ENCODE measurements around the gene NUDCD3.

Gene NUDCD3

GRCh38 chr7:44368885-44369284, 121.6 kb downstream of the NUDCD3 start:
- Histone ChIP-seq H3K27ac (ENCODE audit: low read depth in 2 of 2, low read length in 2 of 2) (no peak overlapping the region), H3K9me3 (ENCODE audit: control insufficient read depth in 2 of 2, low read length in 2 of 2) (no peaks in the 10 kb centered on the region), H3K4me3 (ENCODE audit: low read length in 2 of 2) (no peak overlapping the region), H3K9ac (ENCODE audit: low read depth in 1 of 2, low read length in 2 of 2) (no peak overlapping the region), H3K36me3 (ENCODE audit: control insufficient read depth in 2 of 2, insufficient read depth in 2 of 2, low read length in 2 of 2) (no peaks in the 10 kb centered on the region), H3K4me1 (ENCODE audit: control insufficient read depth in 2 of 2, insufficient read depth in 2 of 2, low read length in 2 of 2) (no peaks in the 10 kb centered on the region), H3K27me3 (ENCODE audit: control insufficient read depth in 2 of 2, insufficient read depth in 2 of 2, low read length in 2 of 2) (peaks cover 7 to 9% of the 10 kb centered on the region in 2 donors)

DNA sequence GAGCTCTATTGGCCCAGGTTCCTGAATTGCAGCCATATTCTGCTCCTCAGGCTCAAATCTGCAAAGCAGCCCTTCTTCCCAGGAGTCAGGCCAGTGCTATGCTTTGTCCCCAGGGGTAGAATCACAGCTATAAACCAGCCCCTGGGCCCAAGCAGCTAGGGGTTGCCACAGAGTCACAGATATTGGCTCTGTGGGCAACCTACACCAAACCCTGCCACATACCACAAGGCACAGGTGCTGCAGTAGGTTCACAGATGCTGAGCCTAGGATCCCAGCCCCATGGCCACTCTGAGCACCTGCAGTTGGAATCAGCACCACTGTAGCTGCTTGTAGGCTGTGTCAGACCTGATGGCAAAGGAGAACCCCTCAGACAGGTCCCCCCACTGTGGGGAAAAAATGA, 122.0 kb downstream of the NUDCD3 start:
- Histone ChIP-seq H3K36me3 (ENCODE audit: control insufficient read depth in 2 of 2, insufficient read depth in 2 of 2, low read length in 2 of 2) (no peaks in the 10 kb centered on the region), H3K4me3 (ENCODE audit: low read length in 2 of 2) (no peak overlapping the region), H3K27me3 (ENCODE audit: control insufficient read depth in 2 of 2, insufficient read depth in 2 of 2, low read length in 2 of 2) (peaks cover 7 to 9% of the 10 kb centered on the region in 2 donors), H3K4me1 (ENCODE audit: control insufficient read depth in 2 of 2, insufficient read depth in 2 of 2, low read length in 2 of 2) (no peaks in the 10 kb centered on the region), H3K9ac (ENCODE audit: low read depth in 1 of 2, low read length in 2 of 2) (no peak overlapping the region), H3K9me3 (ENCODE audit: control insufficient read depth in 2 of 2, low read length in 2 of 2) (no peaks in the 10 kb centered on the region), H3K27ac (ENCODE audit: low read depth in 2 of 2, low read length in 2 of 2) (no peak overlapping the region)

- H3K27ac ChIP-seq (ENCODE audit: low read depth in 2 of 2, low read length in 2 of 2), result no peak overlapping the region
- H3K9me3 ChIP-seq (ENCODE audit: control insufficient read depth in 2 of 2, low read length in 2 of 2), result no peaks in the 10 kb centered on the region
- no peak overlapping the region for H3K4me3 ChIP-seq (ENCODE audit: low read length in 2 of 2)
- no peaks in the 10 kb centered on the region for H3K4me1 ChIP-seq (ENCODE audit: control insufficient read depth in 2 of 2, insufficient read depth in 2 of 2, low read length in 2 of 2)
- peaks cover 6 to 7% of the 10 kb centered on the region in 2 donors for H3K27me3 ChIP-seq (ENCODE audit: control insufficient read depth in 2 of 2, insufficient read depth in 2 of 2, low read length in 2 of 2)
- no peaks in the 10 kb centered on the region for H3K36me3 ChIP-seq (ENCODE audit: control insufficient read depth in 2 of 2, insufficient read depth in 2 of 2, low read length in 2 of 2)
- H3K9ac ChIP-seq (ENCODE audit: low read depth in 1 of 2, low read length in 2 of 2), result no peak overlapping the region
Observed at GRCh38 chr7:44367475-44368043, 122.9 kb downstream of the NUDCD3 start.

DNA sequence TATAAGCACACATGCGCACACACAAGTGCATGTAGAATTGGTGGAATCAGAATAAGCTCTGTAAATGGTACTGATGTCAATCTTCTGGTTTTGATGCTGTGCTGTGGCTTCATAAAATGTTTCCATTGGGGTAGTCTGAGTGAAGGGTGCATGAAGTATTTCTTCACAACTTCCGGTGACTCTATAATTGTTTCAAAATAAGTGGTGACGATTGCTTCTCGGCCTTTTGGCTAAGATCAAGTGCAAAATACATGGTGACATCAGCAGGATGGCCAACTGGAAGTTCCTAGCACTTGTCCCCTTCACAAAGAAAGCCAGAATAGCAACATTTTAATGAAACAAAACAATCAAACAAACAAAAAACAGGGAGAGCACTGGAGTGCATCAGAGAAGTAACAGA, 123.5 kb downstream of the NUDCD3 start:
- Histone ChIP-seq H3K4me3 (ENCODE audit: low read length in 2 of 2) (no peak overlapping the region), H3K27me3 (ENCODE audit: control insufficient read depth in 2 of 2, insufficient read depth in 2 of 2, low read length in 2 of 2) (peaks cover 6 to 7% of the 10 kb centered on the region in 2 donors), H3K9ac (ENCODE audit: low read depth in 1 of 2, low read length in 2 of 2) (no peak overlapping the region), H3K27ac (ENCODE audit: low read depth in 2 of 2, low read length in 2 of 2) (no peak overlapping the region), H3K9me3 (ENCODE audit: control insufficient read depth in 2 of 2, low read length in 2 of 2) (no peaks in the 10 kb centered on the region), H3K4me1 (ENCODE audit: control insufficient read depth in 2 of 2, insufficient read depth in 2 of 2, low read length in 2 of 2) (no peaks in the 10 kb centered on the region), H3K36me3 (ENCODE audit: control insufficient read depth in 2 of 2, insufficient read depth in 2 of 2, low read length in 2 of 2) (no peaks in the 10 kb centered on the region)

- Histone ChIP-seq H3K27ac (ENCODE audit: low read depth in 2 of 2, low read length in 2 of 2) (no peak overlapping the region), H3K9me3 (ENCODE audit: control insufficient read depth in 2 of 2, low read length in 2 of 2) (no peaks in the 10 kb centered on the region)
Observed at GRCh38 chr7:44353668-44354067, 136.8 kb downstream of the NUDCD3 start.

DNA sequence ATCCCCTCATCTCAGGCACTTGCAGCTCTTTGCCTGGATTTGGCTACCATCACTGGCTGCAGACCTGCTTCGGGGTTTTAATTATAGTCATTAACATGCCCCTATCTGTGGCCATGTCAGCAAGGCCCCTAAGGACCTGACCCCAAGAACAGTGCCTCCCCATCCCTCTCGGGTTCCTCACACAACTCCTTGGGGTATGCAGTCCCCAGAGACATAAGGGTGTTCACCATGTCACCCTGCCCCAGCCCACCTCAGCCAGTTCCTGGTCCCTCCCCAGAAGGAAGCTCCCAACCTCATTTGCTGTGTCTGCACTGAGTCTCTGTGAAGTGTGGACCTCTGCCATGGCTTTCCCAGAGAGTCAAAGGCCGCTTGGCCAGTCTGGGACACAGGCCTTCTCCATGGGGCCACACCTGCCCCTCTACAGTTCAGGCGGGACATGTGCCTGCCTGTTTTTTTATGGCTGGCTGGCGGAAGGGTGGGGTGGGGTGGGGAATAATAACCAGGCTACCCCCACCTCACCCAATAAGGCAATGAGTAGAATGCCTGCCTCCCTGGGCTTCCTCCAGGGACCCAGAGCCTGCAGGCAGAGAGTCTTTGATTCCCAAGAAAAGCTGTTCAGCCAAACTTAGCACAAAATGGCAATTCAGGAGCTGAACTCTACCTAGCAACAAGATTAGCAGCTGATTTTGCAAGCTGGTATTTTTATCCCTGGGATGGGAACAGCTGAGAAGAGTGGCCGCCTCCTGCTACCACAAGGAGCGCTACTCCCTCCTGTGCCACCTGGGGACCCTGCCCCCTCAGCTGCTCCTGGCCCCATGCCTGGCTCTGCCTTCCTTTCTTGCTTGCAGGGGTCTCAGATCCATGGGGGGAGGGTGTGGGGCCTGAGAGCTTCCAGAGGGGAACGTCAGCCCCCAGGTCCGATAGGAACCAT, 141.3 kb downstream of the NUDCD3 start:
- H3K9ac ChIP-seq (ENCODE audit: low read depth in 1 of 2, low read length in 2 of 2), result no peak overlapping the region
- H3K36me3 ChIP-seq (ENCODE audit: control insufficient read depth in 2 of 2, insufficient read depth in 2 of 2, low read length in 2 of 2), result no peaks in the 10 kb centered on the region
- H3K27ac ChIP-seq (ENCODE audit: low read depth in 2 of 2, low read length in 2 of 2), result no peak overlapping the region
- H3K4me3 ChIP-seq (ENCODE audit: low read length in 2 of 2), result no peak overlapping the region
- peaks cover 0 to 3% of the 10 kb centered on the region in 2 donors for H3K27me3 ChIP-seq (ENCODE audit: control insufficient read depth in 2 of 2, insufficient read depth in 2 of 2, low read length in 2 of 2)
- no peaks in the 10 kb centered on the region for H3K9me3 ChIP-seq (ENCODE audit: control insufficient read depth in 2 of 2, low read length in 2 of 2)
- H3K4me1 ChIP-seq (ENCODE audit: control insufficient read depth in 2 of 2, insufficient read depth in 2 of 2, low read length in 2 of 2), result no peaks in the 10 kb centered on the region

More at GRCh38 chr7:44353668-44354067, 136.8 kb downstream of the NUDCD3 start:
- no peak overlapping the region for H3K9ac ChIP-seq (ENCODE audit: low read depth in 1 of 2, low read length in 2 of 2)
- no peaks in the 10 kb centered on the region for H3K36me3 ChIP-seq (ENCODE audit: control insufficient read depth in 2 of 2, insufficient read depth in 2 of 2, low read length in 2 of 2)
- no peak overlapping the region for H3K4me3 ChIP-seq (ENCODE audit: low read length in 2 of 2)
- H3K4me1 ChIP-seq (ENCODE audit: control insufficient read depth in 2 of 2, insufficient read depth in 2 of 2, low read length in 2 of 2), result no peaks in the 10 kb centered on the region
- no peaks in the 10 kb centered on the region for H3K27me3 ChIP-seq (ENCODE audit: control insufficient read depth in 2 of 2, insufficient read depth in 2 of 2, low read length in 2 of 2)

DNA sequence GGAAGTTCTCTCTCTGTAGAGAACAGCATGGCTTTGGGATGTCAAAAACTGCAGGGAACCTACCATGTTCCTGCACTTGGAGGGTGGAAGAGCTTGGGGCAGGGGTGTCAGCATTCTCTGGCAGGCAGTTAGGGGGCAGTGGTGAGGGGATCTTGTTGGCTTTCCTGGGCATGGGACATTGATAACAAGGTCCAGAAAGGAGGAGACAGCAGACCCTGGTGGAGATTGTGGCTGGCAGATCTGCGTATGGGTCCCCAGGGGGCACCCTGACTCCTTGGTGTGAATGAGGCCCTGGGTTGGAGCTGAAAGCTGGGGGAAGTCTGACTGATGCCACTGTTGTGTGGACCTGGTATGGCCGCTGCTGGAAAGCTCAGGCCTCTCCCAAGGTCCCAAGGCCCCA, 142.2 kb downstream of the NUDCD3 start:
- Histone ChIP-seq H3K9me3 (ENCODE audit: control insufficient read depth in 2 of 2, low read length in 2 of 2) (no peaks in the 10 kb centered on the region), H3K27me3 (ENCODE audit: control insufficient read depth in 2 of 2, insufficient read depth in 2 of 2, low read length in 2 of 2) (peaks cover 0 to 3% of the 10 kb centered on the region in 2 donors), H3K9ac (ENCODE audit: low read depth in 1 of 2, low read length in 2 of 2) (no peak overlapping the region), H3K4me1 (ENCODE audit: control insufficient read depth in 2 of 2, insufficient read depth in 2 of 2, low read length in 2 of 2) (no peaks in the 10 kb centered on the region), H3K36me3 (ENCODE audit: control insufficient read depth in 2 of 2, insufficient read depth in 2 of 2, low read length in 2 of 2) (no peaks in the 10 kb centered on the region), H3K4me3 (ENCODE audit: low read length in 2 of 2) (no peak overlapping the region), H3K27ac (ENCODE audit: low read depth in 2 of 2, low read length in 2 of 2) (no peak overlapping the region)

DNA sequence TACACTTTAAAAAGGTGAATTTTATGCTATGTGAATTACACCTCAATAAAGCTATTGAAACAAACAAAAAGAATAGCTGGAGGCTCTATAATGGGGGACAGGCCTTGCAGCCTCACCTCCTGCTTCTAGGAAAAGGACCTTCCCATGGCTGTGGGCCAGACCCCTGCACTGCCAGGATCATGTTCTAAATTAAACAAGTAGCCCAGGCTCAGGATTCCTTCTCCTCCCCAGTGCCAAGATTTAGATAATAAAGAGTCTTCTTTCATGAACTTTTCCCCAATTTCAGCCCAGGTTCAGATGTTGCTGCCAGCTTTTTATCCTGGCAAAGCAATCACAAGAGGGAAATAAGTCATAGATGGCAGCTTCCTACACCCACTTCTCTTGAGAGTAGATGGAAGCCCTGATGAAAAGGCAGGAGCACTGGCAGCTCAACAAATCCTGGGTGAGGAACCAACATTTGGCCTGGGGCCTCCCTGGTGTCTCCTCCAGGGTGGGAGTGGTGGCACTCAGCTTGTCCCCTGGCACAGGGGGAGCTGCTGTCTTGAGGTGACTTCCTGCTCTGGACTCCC, 142.8 kb downstream of the NUDCD3 start:
- no peaks in the 10 kb centered on the region for H3K36me3 ChIP-seq (ENCODE audit: control insufficient read depth in 2 of 2, insufficient read depth in 2 of 2, low read length in 2 of 2)
- H3K27ac ChIP-seq (ENCODE audit: low read depth in 2 of 2, low read length in 2 of 2), result no peak overlapping the region
- no peaks in the 10 kb centered on the region for H3K4me1 ChIP-seq (ENCODE audit: control insufficient read depth in 2 of 2, insufficient read depth in 2 of 2, low read length in 2 of 2)
- H3K4me3 ChIP-seq (ENCODE audit: low read length in 2 of 2), result no peak overlapping the region
- H3K9me3 ChIP-seq (ENCODE audit: control insufficient read depth in 2 of 2, low read length in 2 of 2), result no peaks in the 10 kb centered on the region
- peaks cover 0 to 3% of the 10 kb centered on the region in 2 donors for H3K27me3 ChIP-seq (ENCODE audit: control insufficient read depth in 2 of 2, insufficient read depth in 2 of 2, low read length in 2 of 2)
- H3K9ac ChIP-seq (ENCODE audit: low read depth in 1 of 2, low read length in 2 of 2), result no peak overlapping the region

DNA sequence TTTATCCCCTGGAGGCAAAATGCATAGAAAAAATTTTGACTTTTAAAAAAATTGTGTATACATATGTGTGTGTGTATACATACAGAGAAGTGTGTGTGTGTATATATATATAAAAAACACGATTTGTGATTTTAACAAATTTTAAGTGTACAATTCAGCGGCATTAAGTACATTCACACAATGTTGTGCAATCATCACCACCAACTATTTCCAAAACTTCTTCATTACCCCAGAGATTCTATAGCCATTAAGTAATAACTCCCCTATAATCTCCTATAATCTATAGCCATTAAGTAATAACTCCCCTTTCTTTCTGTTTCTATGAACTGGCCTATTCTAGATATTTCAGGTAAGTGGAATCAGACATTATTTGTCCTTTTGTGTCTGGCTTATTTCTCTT, 144.4 kb downstream of the NUDCD3 start:
- no peaks in the 10 kb centered on the region for H3K4me1 ChIP-seq (ENCODE audit: control insufficient read depth in 2 of 2, insufficient read depth in 2 of 2, low read length in 2 of 2)
- no peak overlapping the region for H3K9ac ChIP-seq (ENCODE audit: low read depth in 1 of 2, low read length in 2 of 2)
- H3K27me3 ChIP-seq (ENCODE audit: control insufficient read depth in 2 of 2, insufficient read depth in 2 of 2, low read length in 2 of 2), result peaks cover 0 to 3% of the 10 kb centered on the region in 2 donors
- no peak overlapping the region for H3K4me3 ChIP-seq (ENCODE audit: low read length in 2 of 2)
- H3K9me3 ChIP-seq (ENCODE audit: control insufficient read depth in 2 of 2, low read length in 2 of 2), result no peaks in the 10 kb centered on the region
- H3K27ac ChIP-seq (ENCODE audit: low read depth in 2 of 2, low read length in 2 of 2), result no peak overlapping the region
- H3K36me3 ChIP-seq (ENCODE audit: control insufficient read depth in 2 of 2, insufficient read depth in 2 of 2, low read length in 2 of 2), result no peaks in the 10 kb centered on the region

- H3K27ac ChIP-seq (ENCODE audit: low read depth in 2 of 2, low read length in 2 of 2), result no peak overlapping the region
- no peak overlapping the region for H3K4me3 ChIP-seq (ENCODE audit: low read length in 2 of 2)
- no peak overlapping the region for H3K9ac ChIP-seq (ENCODE audit: low read depth in 1 of 2, low read length in 2 of 2)
- peaks cover 0 to 3% of the 10 kb centered on the region in 2 donors for H3K27me3 ChIP-seq (ENCODE audit: control insufficient read depth in 2 of 2, insufficient read depth in 2 of 2, low read length in 2 of 2)
- H3K4me1 ChIP-seq (ENCODE audit: control insufficient read depth in 2 of 2, insufficient read depth in 2 of 2, low read length in 2 of 2), result no peaks in the 10 kb centered on the region
- H3K36me3 ChIP-seq (ENCODE audit: control insufficient read depth in 2 of 2, insufficient read depth in 2 of 2, low read length in 2 of 2), result no peaks in the 10 kb centered on the region
- no peaks in the 10 kb centered on the region for H3K9me3 ChIP-seq (ENCODE audit: control insufficient read depth in 2 of 2, low read length in 2 of 2)
Observed at GRCh38 chr7:44341401-44341800, 149.1 kb downstream of the NUDCD3 start.

Data from mucosa of rectum (tissue), 2 donors.